HUES64 (cell line): Measurements from ENCODE around the gene LRRC74A. TPM values are rescaled to one million over a fixed set of nuclear protein-coding genes. Genes with fewer than 3 reads are reported as not detected.

Experiments used
- H3K27ac ChIP-seq: 2 replicates; pipeline ENCODE4 v1.7.0; 2013; ENCODE audit warnings: low read depth, low read length, inconsistent platforms
- H3K27me3 ChIP-seq: 2 replicates; pipeline ENCODE4 v1.6.1; 2013; ENCODE audit warnings: mild to moderate bottlenecking, low read length; ENCODE audit not compliant: insufficient read depth
- H3K36me3 ChIP-seq: 2 replicates; pipeline ENCODE4 v1.6.1; 2013; ENCODE audit warnings: mild to moderate bottlenecking, low read length; ENCODE audit not compliant: insufficient read depth
- H3K4me1 ChIP-seq: 2 replicates; pipeline ENCODE4 v1.6.1; 2013; ENCODE audit warnings: mild to moderate bottlenecking, low read length, moderate library complexity; ENCODE audit not compliant: insufficient read depth
- H3K4me3 ChIP-seq: 2 replicates; pipeline ENCODE4 v1.5.1; 2013; ENCODE audit warnings: mild to moderate bottlenecking, low read length, moderate library complexity
- H3K9ac ChIP-seq: 2 replicates; pipeline ENCODE4 v1.6.1; 2013; ENCODE audit warnings: mild to moderate bottlenecking, low read depth, low read length
- H3K9me3 ChIP-seq: 2 replicates; pipeline ENCODE4 v1.6.1; 2013; ENCODE audit warnings: low read depth, low read length; ENCODE audit not compliant: insufficient read depth
- WGBS: fragments of 150-250, 120-280 bp; methylation state at CpG from one replicate; pipeline ENCODE4 v1.1.7; 2013; ENCODE audit warnings: missing lambda C conversion rate; 5-methylcytosine and 5-hydroxymethylcytosine counted together
- polyA plus RNA-seq, 2 experiments: library from polyadenylated mRNA; stranded (reverse); fragments of 50-300 nt; gene quantifications; one replicate each; pipeline ENCODE4 v1.2.3, GENCODE V29; 2013

LRRC74A gene
- polyA plus RNA-seq (2013, experiment 1 of 2), result not detected
- not detected for polyA plus RNA-seq (2013, experiment 2 of 2)

DNA sequence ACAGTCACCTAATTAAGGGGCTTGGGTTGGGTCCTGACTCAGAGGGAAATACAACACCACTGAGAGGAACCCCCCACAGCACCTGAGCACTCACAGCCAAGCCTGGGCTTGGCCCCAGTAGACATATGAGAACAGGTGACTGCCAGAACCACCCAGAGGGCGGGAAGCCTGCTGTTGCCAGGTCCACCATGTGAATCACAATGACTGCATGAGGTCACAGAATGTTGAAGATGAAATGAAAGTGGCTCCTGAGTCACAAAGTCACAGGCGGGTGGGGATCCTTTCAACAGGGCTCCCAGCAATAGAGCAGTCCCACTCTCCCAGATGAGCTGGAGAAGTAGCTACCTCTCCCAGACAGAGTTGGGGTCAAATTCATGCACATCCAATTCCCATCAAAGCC is at the start of gene LRRC74A:
Gene LRRC74A (plus strand): TSS at position 287 of the 400 bp plus-strand sequence. CDS start 290 bp downstream, outside the sequence.
- Histone ChIP-seq H3K27me3 (no peaks in the 10 kb centered on the region), H3K9ac (no peak within 1 kb of the TSS), H3K27ac (no peak within 1 kb of the TSS), H3K4me1 (peaks cover 17% of the 10 kb centered on the region), H3K9me3 (no peaks in the 10 kb centered on the region), H3K36me3 (no peaks in the 10 kb centered on the region), H3K4me3 (no peak within 1 kb of the TSS)
- 86% methylated on average over 2 of the region's 2 CpGs for WGBS

GRCh38 chr14:76776428-76777251 is 49.6 kb upstream of the LRRC74A start:
- 77% methylated on average over 8 of the region's 10 CpGs for WGBS
- Histone ChIP-seq H3K9ac (no peak overlapping the region), H3K27me3 (no peaks in the 10 kb centered on the region), H3K4me1 (peaks cover 8% of the 10 kb centered on the region; the same call in 1 of the 2 replicates), H3K4me3 (no peak overlapping the region), H3K36me3 (peaks cover 6% of the 10 kb centered on the region; the same call in 1 of the 2 replicates), H3K9me3 (no peaks in the 10 kb centered on the region), H3K27ac (no peak overlapping the region)

DNA sequence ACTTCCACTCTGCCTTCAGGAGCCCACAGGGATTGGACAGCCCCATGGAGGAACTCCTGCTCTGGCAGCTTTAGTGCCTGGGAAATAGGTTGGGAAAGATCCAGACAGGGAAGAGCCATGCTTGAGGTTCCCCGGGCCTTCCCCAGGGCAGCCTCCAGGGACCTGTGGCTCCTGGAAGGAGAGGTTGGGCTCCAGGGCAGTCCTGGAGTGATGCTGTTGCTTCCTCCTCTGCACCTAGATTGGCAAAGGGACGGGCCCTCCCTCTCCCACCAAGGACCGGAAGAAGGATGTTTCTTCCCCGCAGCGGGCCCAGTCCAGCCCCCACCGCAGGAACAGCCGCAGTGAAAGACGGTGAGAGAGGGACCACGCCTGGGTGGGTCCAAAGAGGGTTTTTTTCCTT is 48.5 kb upstream of the LRRC74A start:
- Histone ChIP-seq H3K27ac (no peak overlapping the region), H3K36me3 (peaks cover 16% of the 10 kb centered on the region), H3K27me3 (no peaks in the 10 kb centered on the region), H3K9me3 (no peaks in the 10 kb centered on the region), H3K9ac (no peak overlapping the region), H3K4me3 (no peak overlapping the region), H3K4me1 (peaks cover 2% of the 10 kb centered on the region; the same call in 1 of the 2 replicates)
- WGBS, result 86% methylated on average over 8 of the region's 9 CpGs

DNA sequence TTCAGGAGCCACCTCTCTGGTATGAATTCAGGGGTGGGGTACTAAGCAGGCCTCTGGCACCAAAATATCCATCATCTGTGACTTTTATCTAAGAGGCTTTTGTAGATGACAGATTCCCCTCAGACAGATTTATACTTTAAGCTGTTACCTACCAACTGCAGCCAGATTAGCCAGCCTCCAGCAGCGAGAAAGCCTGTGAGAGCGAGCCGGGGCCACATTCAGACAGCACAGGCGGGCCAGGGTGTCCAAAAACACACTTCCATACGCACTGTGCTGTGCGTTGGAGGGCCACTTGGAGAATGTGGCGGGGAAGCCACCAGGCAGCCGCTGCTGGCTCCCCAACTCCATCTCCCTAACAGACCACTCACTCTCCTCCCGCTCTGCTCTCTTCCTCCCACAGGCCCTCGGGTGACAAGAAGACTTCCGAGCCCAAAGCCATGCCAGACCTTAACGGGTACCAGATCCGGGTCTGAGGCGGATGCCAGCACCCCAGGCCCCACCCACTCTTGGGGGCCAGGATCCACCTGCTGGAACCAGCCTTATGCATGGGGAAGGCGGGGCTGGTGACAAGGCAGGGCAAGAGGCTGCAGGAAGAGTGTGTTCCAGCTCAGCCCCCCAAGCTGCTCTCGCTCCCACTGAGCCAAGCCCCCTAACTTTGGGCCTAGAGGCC is 47.5 kb upstream of the LRRC74A start:
- Histone ChIP-seq H3K4me3 (no peak overlapping the region), H3K4me1 (no peaks in the 10 kb centered on the region), H3K9ac (no peak overlapping the region), H3K36me3 (peaks cover 24% of the 10 kb centered on the region), H3K27ac (no peak overlapping the region), H3K9me3 (no peaks in the 10 kb centered on the region), H3K27me3 (no peaks in the 10 kb centered on the region)
- 91% methylated on average over 16 of the region's 16 CpGs for WGBS

GRCh38 chr14:76779221-76780057 is 46.8 kb upstream of the LRRC74A start:
- H3K4me3 ChIP-seq, result no peak overlapping the region
- H3K9ac ChIP-seq, result no peak overlapping the region
- no peak overlapping the region for H3K27ac ChIP-seq
- H3K9me3 ChIP-seq, result no peaks in the 10 kb centered on the region
- no peaks in the 10 kb centered on the region for H3K4me1 ChIP-seq
- peaks cover 32% of the 10 kb centered on the region for H3K36me3 ChIP-seq
- H3K27me3 ChIP-seq, result no peaks in the 10 kb centered on the region
- WGBS, result 93% methylated on average over 7 of the region's 7 CpGs

DNA sequence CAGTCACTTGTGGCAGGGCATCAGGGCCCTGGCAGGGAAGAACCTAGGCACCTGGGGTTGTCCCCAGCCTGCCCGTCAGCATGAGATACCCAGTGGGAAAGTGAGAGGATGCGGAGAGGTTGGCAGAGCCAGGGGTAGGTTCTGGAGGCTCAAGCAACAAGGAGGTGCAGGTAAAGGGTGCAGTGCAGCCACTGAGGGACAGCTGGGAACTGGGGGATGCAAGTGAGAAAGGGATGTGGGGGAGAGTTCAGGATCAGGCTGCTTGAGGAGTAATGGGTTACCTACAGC is 46.2 kb upstream of the LRRC74A start:
- Histone ChIP-seq H3K9me3 (no peaks in the 10 kb centered on the region), H3K27me3 (no peaks in the 10 kb centered on the region), H3K9ac (no peak overlapping the region), H3K27ac (no peak overlapping the region), H3K4me3 (no peak overlapping the region), H3K36me3 (peaks cover 33% of the 10 kb centered on the region), H3K4me1 (no peaks in the 10 kb centered on the region)
- WGBS, result 97% methylated on average over 2 of the region's 2 CpGs

DNA sequence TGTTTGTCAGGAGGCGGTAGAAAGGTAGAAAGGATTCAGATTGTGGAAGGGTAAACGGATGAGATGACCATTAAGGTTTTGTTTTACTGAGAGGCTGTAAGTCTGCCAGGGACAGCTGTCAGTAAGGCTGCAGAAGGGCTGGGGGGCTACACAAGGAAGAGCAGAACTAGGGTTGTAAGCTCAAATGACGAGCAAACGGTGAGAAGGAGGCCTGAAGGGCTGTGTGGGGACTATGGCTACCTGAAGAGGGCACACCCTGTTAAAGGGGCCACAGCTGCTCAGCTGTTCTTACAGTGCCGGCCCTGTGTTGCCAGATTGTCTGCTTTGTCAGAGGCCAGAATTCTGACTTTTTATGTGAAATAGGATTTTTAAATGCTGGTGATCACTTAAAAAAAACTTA is 45.8 kb upstream of the LRRC74A start:
- WGBS, result 73% methylated on average over 5 of the region's 5 CpGs
- no peaks in the 10 kb centered on the region for H3K27me3 ChIP-seq

GRCh38 chr14:76780875-76781647 is 45.1 kb upstream of the LRRC74A start:
- H3K4me1 ChIP-seq, result no peaks in the 10 kb centered on the region

More for the DNA sequence above, 45.8 kb upstream of the LRRC74A start:
- Histone ChIP-seq H3K36me3 (peaks cover 33% of the 10 kb centered on the region), H3K4me3 (no peak overlapping the region), H3K4me1 (no peaks in the 10 kb centered on the region), H3K27ac (no peak overlapping the region), H3K9me3 (no peaks in the 10 kb centered on the region), H3K9ac (no peak overlapping the region)

GRCh38 chr14:76781648-76782051 is 44.6 kb upstream of the LRRC74A start:
- Histone ChIP-seq H3K4me1 (no peaks in the 10 kb centered on the region), H3K27me3 (no peaks in the 10 kb centered on the region), H3K4me3 (no peak overlapping the region), H3K9ac (no peak overlapping the region), H3K27ac (no peak overlapping the region), H3K9me3 (no peaks in the 10 kb centered on the region), H3K36me3 (peaks cover 36% of the 10 kb centered on the region)
- WGBS, result 88% methylated on average over 1 of the region's 2 CpGs

More at GRCh38 chr14:76780875-76781647, 45.1 kb upstream of the LRRC74A start:
- whole genome bisulfite sequencing, result 91% methylated on average over 11 of the region's 11 CpGs
- H3K36me3 ChIP-seq, result peaks cover 33% of the 10 kb centered on the region
- no peak overlapping the region for H3K4me3 ChIP-seq
- H3K27me3 ChIP-seq, result no peaks in the 10 kb centered on the region
- no peaks in the 10 kb centered on the region for H3K9me3 ChIP-seq
- no peak overlapping the region for H3K27ac ChIP-seq
- H3K9ac ChIP-seq, result no peak overlapping the region

DNA sequence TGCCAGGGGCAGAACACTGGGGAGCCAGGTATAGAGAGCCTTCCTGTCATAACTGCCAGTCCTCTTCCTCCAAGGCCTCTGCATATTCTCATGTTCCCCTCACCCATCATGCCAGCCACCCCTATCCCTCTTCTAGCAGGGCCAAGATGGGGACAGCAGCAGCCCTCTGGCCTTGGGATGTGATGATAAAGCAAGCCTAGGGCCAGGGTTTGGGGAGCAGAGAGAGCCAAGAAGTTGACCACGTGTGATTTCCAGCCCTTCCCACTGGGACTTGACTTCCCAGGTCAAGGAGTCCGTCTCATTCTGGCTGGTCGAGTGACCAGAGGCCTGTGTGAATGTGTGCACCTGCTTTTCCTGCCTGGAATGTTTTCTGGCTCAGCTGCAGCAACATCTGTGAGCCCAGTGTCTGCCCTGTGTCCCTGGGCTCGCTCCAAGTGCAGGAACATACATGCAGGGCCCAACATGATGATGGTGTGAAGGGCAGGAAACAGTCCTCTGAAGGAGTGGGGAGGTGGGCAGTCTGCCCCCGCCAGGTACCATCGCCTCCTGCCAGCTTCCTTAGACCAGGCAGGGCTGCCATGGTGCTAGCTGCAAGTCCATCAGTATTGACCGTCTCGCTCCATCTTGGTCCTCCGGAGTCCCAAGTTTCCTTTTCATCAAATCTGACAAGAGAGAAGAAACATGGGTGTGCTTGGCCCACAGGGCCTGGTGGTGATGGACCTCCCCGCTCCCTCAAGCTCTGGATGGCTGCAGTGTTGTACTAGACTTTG is 43.9 kb upstream of the LRRC74A start:
- Histone ChIP-seq H3K27me3 (no peaks in the 10 kb centered on the region), H3K9me3 (no peaks in the 10 kb centered on the region), H3K27ac (no peak overlapping the region), H3K36me3 (peaks cover 42% of the 10 kb centered on the region), H3K4me3 (no peak overlapping the region), H3K9ac (no peak overlapping the region), H3K4me1 (no peaks in the 10 kb centered on the region)
- WGBS, result 93% methylated on average over 10 of the region's 10 CpGs
